ENCODE measurements around the gene GATA1.

Gene GATA1

GRCh38 chrX:48831909-48832291, 45.5 kb downstream of the GATA1 start:
- H3K36me3 ChIP-seq (ENCODE audit: insufficient read depth), result no peaks in the 10 kb centered on the region
- no peaks in the 10 kb centered on the region for H3K4me1 ChIP-seq (ENCODE audit: low read depth, poor library complexity, severe bottlenecking)
- no peak overlapping the region for H3K4me2 ChIP-seq
- no peak overlapping the region for H3K27ac ChIP-seq
- H3K79me2 ChIP-seq (ENCODE audit: insufficient read depth, low read depth), result no peaks in the 10 kb centered on the region
- no peak overlapping the region for H2AFZ ChIP-seq (ENCODE audit: low read depth)
- no peak overlapping the region for H3K4me3 ChIP-seq (IDR thresholded peaks at IDR 0.05; ENCODE audit: insufficient read depth, low read depth, low read length)
- H3K27me3 ChIP-seq (ENCODE audit: insufficient read depth, low read depth), result no peaks in the 10 kb centered on the region
- TF ChIP-seq, protein P1, sequence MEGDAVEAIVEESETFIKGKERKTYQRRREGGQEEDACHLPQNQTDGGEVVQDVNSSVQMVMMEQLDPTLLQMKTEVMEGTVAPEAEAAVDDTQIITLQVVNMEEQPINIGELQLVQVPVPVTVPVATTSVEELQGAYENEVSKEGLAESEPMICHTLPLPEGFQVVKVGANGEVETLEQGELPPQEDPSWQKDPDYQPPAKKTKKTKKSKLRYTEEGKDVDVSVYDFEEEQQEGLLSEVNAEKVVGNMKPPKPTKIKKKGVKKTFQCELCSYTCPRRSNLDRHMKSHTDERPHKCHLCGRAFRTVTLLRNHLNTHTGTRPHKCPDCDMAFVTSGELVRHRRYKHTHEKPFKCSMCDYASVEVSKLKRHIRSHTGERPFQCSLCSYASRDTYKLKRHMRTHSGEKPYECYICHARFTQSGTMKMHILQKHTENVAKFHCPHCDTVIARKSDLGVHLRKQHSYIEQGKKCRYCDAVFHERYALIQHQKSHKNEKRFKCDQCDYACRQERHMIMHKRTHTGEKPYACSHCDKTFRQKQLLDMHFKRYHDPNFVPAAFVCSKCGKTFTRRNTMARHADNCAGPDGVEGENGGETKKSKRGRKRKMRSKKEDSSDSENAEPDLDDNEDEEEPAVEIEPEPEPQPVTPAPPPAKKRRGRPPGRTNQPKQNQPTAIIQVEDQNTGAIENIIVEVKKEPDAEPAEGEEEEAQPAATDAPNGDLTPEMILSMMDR (conservative IDR thresholded peaks at IDR 0.05; ENCODE audit: low read depth, low read length), result no peak
- no peaks in the 10 kb centered on the region for H4K20me1 ChIP-seq (ENCODE audit: insufficient read depth)
- no peak overlapping the region for H3K9ac ChIP-seq

DNA sequence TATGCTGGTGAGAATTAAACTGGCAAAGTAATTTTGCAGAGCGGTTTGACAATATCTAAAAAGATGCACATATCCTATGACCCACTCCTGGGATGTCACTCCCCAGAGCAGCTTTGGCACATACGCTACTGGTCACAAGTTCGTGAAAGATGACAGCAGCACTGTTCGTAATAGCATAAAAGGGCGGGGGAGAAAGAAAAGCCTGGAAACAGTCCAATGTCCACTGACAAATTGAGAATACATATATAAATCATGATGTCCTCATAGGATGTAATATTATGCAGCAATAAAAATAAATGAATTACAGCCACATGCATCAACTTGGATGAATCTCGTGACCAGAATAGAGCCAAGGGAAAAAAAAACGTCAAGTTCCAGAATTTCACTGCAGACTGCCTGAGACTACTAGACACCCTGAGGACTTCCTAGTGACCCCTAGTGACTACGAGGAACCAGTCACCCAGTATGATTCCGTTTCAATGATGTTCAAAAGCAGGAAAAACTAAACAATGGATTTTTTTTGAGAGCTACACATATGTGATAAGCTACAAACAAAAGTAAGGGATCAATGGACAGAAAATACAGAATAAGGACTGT, 47.2 kb downstream of the GATA1 start:
- Histone ChIP-seq H3K27ac (no peak overlapping the region), H4K20me1 (ENCODE audit: insufficient read depth) (no peaks in the 10 kb centered on the region), H3K4me1 (ENCODE audit: low read depth, poor library complexity, severe bottlenecking) (no peaks in the 10 kb centered on the region), H3K36me3 (ENCODE audit: insufficient read depth) (no peaks in the 10 kb centered on the region), H3K79me2 (ENCODE audit: insufficient read depth, low read depth) (no peaks in the 10 kb centered on the region), H3K4me2 (peak overlapping the region; percentile 42; the same call in 1 of the 2 replicates), H3K4me3 (IDR thresholded peaks at IDR 0.05; ENCODE audit: insufficient read depth, low read depth, low read length) (no peak overlapping the region), H3K9ac (no peak overlapping the region), H3K27me3 (ENCODE audit: insufficient read depth, low read depth) (no peaks in the 10 kb centered on the region), H2AFZ (ENCODE audit: low read depth) (no peak overlapping the region)
- TF ChIP-seq, protein P1 (conservative IDR thresholded peaks at IDR 0.05; ENCODE audit: low read depth, low read length), result no peak

- Histone ChIP-seq H3K4me1 (ENCODE audit: low read depth, poor library complexity, severe bottlenecking) (no peaks in the 10 kb centered on the region), H3K27me3 (ENCODE audit: insufficient read depth, low read depth) (no peaks in the 10 kb centered on the region), H3K4me2 (peak overlapping the region; percentile 42), H2AFZ (ENCODE audit: low read depth) (peak overlapping the region; percentile 82), H3K27ac (no peak overlapping the region), H3K79me2 (ENCODE audit: insufficient read depth, low read depth) (no peaks in the 10 kb centered on the region), H4K20me1 (ENCODE audit: insufficient read depth) (no peaks in the 10 kb centered on the region), H3K4me3 (IDR thresholded peaks at IDR 0.05; ENCODE audit: insufficient read depth, low read depth, low read length) (no peak overlapping the region), H3K36me3 (ENCODE audit: insufficient read depth) (no peaks in the 10 kb centered on the region), H3K9ac (no peak overlapping the region; the same call in 1 of the 2 replicates)
- TF ChIP-seq, protein P1 (conservative IDR thresholded peaks at IDR 0.05; ENCODE audit: low read depth, low read length), result no peak
Measured at GRCh38 chrX:48834383-48834709, 48.0 kb downstream of the GATA1 start.

- H3K4me3 ChIP-seq (IDR thresholded peaks at IDR 0.05; ENCODE audit: insufficient read depth, low read depth, low read length), result no peak within 1 kb of the TSS
Measured at GRCh38 chrX:48835524-48836329, 49.3 kb downstream of the GATA1 start, which contains the start of gene PCSK1N. Gene PCSK1N (minus strand): TSS chrX:48835610. CDS start chrX:48835532, 78 bp downstream.

More at GRCh38 chrX:48835524-48836329, 49.3 kb downstream of the GATA1 start, which contains the start of gene PCSK1N:
- Histone ChIP-seq H3K36me3 (ENCODE audit: insufficient read depth) (no peaks in the 10 kb centered on the region), H2AFZ (ENCODE audit: low read depth) (peak within 1 kb of the TSS; percentile 82), H3K4me1 (ENCODE audit: low read depth, poor library complexity, severe bottlenecking) (no peaks in the 10 kb centered on the region), H3K9ac (no peak within 1 kb of the TSS; the same call in 1 of the 2 replicates), H4K20me1 (ENCODE audit: insufficient read depth) (no peaks in the 10 kb centered on the region), H3K79me2 (ENCODE audit: insufficient read depth, low read depth) (no peaks in the 10 kb centered on the region), H3K27ac (no peak within 1 kb of the TSS), H3K4me2 (peak within 1 kb of the TSS; percentile 42), H3K27me3 (ENCODE audit: insufficient read depth, low read depth) (no peaks in the 10 kb centered on the region)
- TF ChIP-seq, protein P1 (conservative IDR thresholded peaks at IDR 0.05; ENCODE audit: low read depth, low read length), result no peak

All from KMS-11 (cell line).